HepG2 (cell line): ENCODE measurements around the gene C1QTNF5. TPM values are rescaled to one million over a fixed set of nuclear protein-coding genes. Genes with fewer than 3 reads are reported as not detected.

ENCODE experiments used
- ATAC-seq: fragments of 200-7000 bp; cut with Tn5 transposase; 3 replicates; pipeline ENCODE4 v1.9.1; 2020; ENCODE audit warnings: mild to moderate bottlenecking, moderate library complexity
- BruUV-seq: library from RNA; stranded (reverse); fragments of 400-500 nt; replicated peaks from 2 replicates; lab custom pipeline; 2021; lab: Mats Ljungman, UMichigan
- CTCF ChIA-PET: fragments of 300-600 bp; formaldehyde crosslinking; extraction: SDS; loops from one replicate; lab custom pipeline; 2021; ENCODE audit warnings: low total read pairs, inconsistent platforms, low intra/inter-chr PET ratio; lab: Yijun Ruan, JAX
- POLR2A ChIA-PET: fragments of 350-600 bp; sonication (Branson Sonifier 250); formaldehyde crosslinking; loops from one replicate; lab custom pipeline; 2020; ENCODE audit warnings: antibody characterized with exemption, inconsistent platforms; lab: Yijun Ruan, JAX
- DNase-seq: peaks from one replicate; pipeline ENCODE4 v3.0.0-alpha.2; 2015; ENCODE audit warnings: low spot score
- FAIRE-seq: peaks from 3 replicates; lab custom pipeline; 2011; peaks lifted over from hg19 to GRCh38; lab: Jason Lieb, UNC
- H2AFZ ChIP-seq: one replicate; pipeline ENCODE4 v1.6.1; 2011; ENCODE audit warnings: low read length, inconsistent platforms
- H3K27ac ChIP-seq: fragments of 300-600 bp; 3 replicates; pipeline ENCODE4 v1.8.0; 2011; ENCODE audit warnings: mixed run types, mild to moderate bottlenecking, mixed read lengths, low read length, inconsistent platforms; ENCODE audit not compliant: insufficient read depth; ENCODE audit errors: extremely low read length
- H3K27me3 ChIP-seq, 2 experiments: fragments of 200-600 bp in 1 of 2; 2 replicates in 1 of 2; 3 replicates in 1 of 2; pipeline versions ENCODE4 v1.6.0 to v1.8.0; 2011; ENCODE audit warnings: low read length in 2 of 2, mild to moderate bottlenecking in 2 of 2, moderate library complexity in 2 of 2, inconsistent platforms in 1 of 2; ENCODE audit not compliant: insufficient read depth in 2 of 2, control insufficient read depth in 1 of 2
- H3K36me3 ChIP-seq, 2 experiments: fragments of 200-600 bp in 1 of 2; replicated peaks in 1 of 2; 2 replicates in 1 of 2; 3 replicates in 1 of 2; pipeline versions ENCODE4 v1.5.1 to v1.8.0; 2011; ENCODE audit warnings: low read length in 2 of 2, inconsistent platforms in 1 of 2; ENCODE audit not compliant: insufficient read depth in 2 of 2, control insufficient read depth in 1 of 2
- H3K4me1 ChIP-seq: 2 replicates; pipeline ENCODE4 v1.5.1; 2012; ENCODE audit warnings: low read length, inconsistent platforms; ENCODE audit not compliant: insufficient read depth
- H3K4me2 ChIP-seq: 2 replicates; pipeline ENCODE4 v1.6.0; 2011; ENCODE audit warnings: low read depth, low read length, inconsistent platforms
- H3K4me3 ChIP-seq, 3 experiments: fragments of 200-600 bp in 1 of 3; sonication (generic), shearing (Covaris generic) in 1 of 3; replicated peaks in 1 of 3; 2 replicates each; pipeline ENCODE4 v1.5.1; 2011 to 2016; ENCODE audit warnings: low read length in 3 of 3, inconsistent platforms in 2 of 3, low read depth in 2 of 3, mild to moderate bottlenecking in 2 of 3, control low read depth in 1 of 3, mixed read lengths in 1 of 3; ENCODE audit not compliant: insufficient read depth in 1 of 3
- H3K79me2 ChIP-seq: one replicate; pipeline ENCODE4 v1.6.1; 2011; ENCODE audit warnings: low read length, inconsistent platforms; ENCODE audit not compliant: insufficient read depth
- H3K9ac ChIP-seq: 2 replicates; pipeline ENCODE4 v1.6.0; 2011; ENCODE audit warnings: mild to moderate bottlenecking, low read depth, low read length, inconsistent platforms; ENCODE audit not compliant: insufficient read depth
- H3K9me3 ChIP-seq: 2 replicates; pipeline ENCODE4 v1.5.1; 2012; ENCODE audit warnings: mild to moderate bottlenecking, low read length
- H4K20me1 ChIP-seq: 2 replicates; pipeline ENCODE4 v1.6.0; 2011; ENCODE audit warnings: inconsistent platforms, mild to moderate bottlenecking, low read length, moderate library complexity; ENCODE audit not compliant: insufficient read depth
- HNF4G ChIP-seq, 2 experiments: sonication (generic) in 1 of 2; formaldehyde crosslinking in 1 of 2; IDR thresholded peaks; 2 replicates each; pipeline versions ENCODE4 v1.4.0 to v1.6.1; 2011 to 2020; ENCODE audit warnings: borderline replicate concordance in 2 of 2, low read depth in 2 of 2, mild to moderate bottlenecking in 2 of 2, low read length in 1 of 2, missing genetic modification reagents in 1 of 2, moderate library complexity in 1 of 2
- HNRNPL ChIP-seq: fragments of 200-400 bp; formaldehyde crosslinking; IDR thresholded peaks from 2 replicates; pipeline ENCODE4 v1.6.1; 2017; ENCODE audit warnings: mild to moderate bottlenecking, low read depth, low read length
- PCBP1 ChIP-seq: fragments of 200-400 bp; formaldehyde crosslinking; IDR thresholded peaks from 2 replicates; pipeline ENCODE4 v1.6.1; 2017; ENCODE audit warnings: mild to moderate bottlenecking, low read depth, low read length, borderline replicate concordance
- SMAD3 ChIP-seq: sonication (generic); formaldehyde crosslinking; IDR thresholded peaks from 2 replicates; pipeline ENCODE4 v1.4.0; 2020; ENCODE audit warnings: missing genetic modification reagents
- SP4 ChIP-seq: sonication (generic); formaldehyde crosslinking; IDR thresholded peaks from 2 replicates; pipeline ENCODE4 v1.8.1; 2023; ENCODE audit warnings: mild to moderate bottlenecking, missing genetic modification reagents
- TFAP4 ChIP-seq: sonication (generic); IDR thresholded peaks from 2 replicates; pipeline ENCODE4 v1.6.1; 2016; ENCODE audit warnings: low read depth, borderline replicate concordance
- ZBTB38 ChIP-seq: sonication (generic); formaldehyde crosslinking; IDR thresholded peaks from 2 replicates; pipeline ENCODE4 v1.5.1; 2020; ENCODE audit warnings: mild to moderate bottlenecking, missing genetic modification reagents
- ZMAT5 ChIP-seq: sonication (generic); formaldehyde crosslinking; IDR thresholded peaks from 2 replicates; pipeline ENCODE4 v1.5.0; 2020; ENCODE audit warnings: mild to moderate bottlenecking, low read depth, missing genetic modification reagents, borderline replicate concordance
- ZNF142 ChIP-seq: sonication (generic); formaldehyde crosslinking; IDR thresholded peaks from 2 replicates; pipeline ENCODE4 v1.4.0; 2020; ENCODE audit warnings: missing genetic modification reagents
- ZNF263 ChIP-seq: sonication (generic); formaldehyde crosslinking; IDR thresholded peaks from 2 replicates; pipeline ENCODE4 v1.4.0; 2020; ENCODE audit warnings: missing genetic modification reagents
- ZNF350 ChIP-seq: sonication (generic); formaldehyde crosslinking; IDR thresholded peaks from 2 replicates; pipeline ENCODE4 v1.4.0; 2020; ENCODE audit warnings: mild to moderate bottlenecking, low read depth, missing genetic modification reagents, borderline replicate concordance
- ZNF598 ChIP-seq: sonication (generic); formaldehyde crosslinking; IDR thresholded peaks from 2 replicates; pipeline ENCODE4 v1.5.1; 2020; ENCODE audit warnings: mild to moderate bottlenecking, missing genetic modification reagents, borderline replicate concordance
- ZNF605 ChIP-seq: sonication (generic); formaldehyde crosslinking; IDR thresholded peaks from 2 replicates; pipeline ENCODE4 v1.8.0; 2022; ENCODE audit warnings: mild to moderate bottlenecking, missing genetic modification reagents
- ZNF660 ChIP-seq: sonication (generic); formaldehyde crosslinking; IDR thresholded peaks from 2 replicates; pipeline ENCODE4 v1.5.1; 2020; ENCODE audit warnings: mild to moderate bottlenecking, low read depth, missing genetic modification reagents, borderline replicate concordance
- ZNF777 ChIP-seq: sonication (generic); formaldehyde crosslinking; IDR thresholded peaks from 2 replicates; pipeline ENCODE4 v1.4.0; 2020; ENCODE audit warnings: missing genetic modification reagents
- WGBS: methylation state at CpG from one replicate; pipeline ENCODE4 v1.1.6; 2017; ENCODE audit warnings: low lambda C conversion rate; 5-methylcytosine and 5-hydroxymethylcytosine counted together
- in situ Hi-C: cut with HindIII; loops from 2 replicates; pipeline ENCODE4 v1.10.0; 2017; ENCODE audit warnings: low pct_unique_long_range_greater_than_20kb; ENCODE audit not compliant: extremely low pct_ligation_motif_present
- intact Hi-C: fragments of 100-400 bp; cut with micrococcal nuclease; formaldehyde crosslinking; loops from one replicate; pipeline ENCODE4 v1.10.0; 2022; ENCODE audit not compliant: unreplicated experiment
- polyA plus RNA-seq, 8 experiments: library from polyadenylated mRNA; depleted of rRNA in 3 of 8; stranded (reverse) in 7 of 8; unstranded in 1 of 8; fragments of >200 nt; fragmentation: Illumina TruSeq in 4 of 8; extraction: Trizol in 4 of 8; gene quantifications; 2 replicates each; pipeline versions ENCODE4 v1.2.1 to v1.2.3, GENCODE V29; 2011 to 2016; ENCODE audit warnings: low read depth in 4 of 8, missing spikeins in 1 of 8, mixed read lengths in 1 of 8; ENCODE audit not compliant: insufficient read depth in 1 of 8
- total RNA-seq, 5 experiments: library from RNA; depleted of rRNA; stranded (reverse); fragments of >200 nt; fragmentation: Illumina TruSeq; extraction: Trizol; gene quantifications; 2 replicates each; pipeline ENCODE4 v1.2.3, GENCODE V29; 2016; ENCODE audit warnings: low read depth in 1 of 5

C1QTNF5 gene
- total and polyA plus RNA-seq, 2 of the 13 experiments (the other 11 are each of a cell fraction or from before 2014, with no cell fraction given), result 0.86 to 1.2 TPM

DNA sequence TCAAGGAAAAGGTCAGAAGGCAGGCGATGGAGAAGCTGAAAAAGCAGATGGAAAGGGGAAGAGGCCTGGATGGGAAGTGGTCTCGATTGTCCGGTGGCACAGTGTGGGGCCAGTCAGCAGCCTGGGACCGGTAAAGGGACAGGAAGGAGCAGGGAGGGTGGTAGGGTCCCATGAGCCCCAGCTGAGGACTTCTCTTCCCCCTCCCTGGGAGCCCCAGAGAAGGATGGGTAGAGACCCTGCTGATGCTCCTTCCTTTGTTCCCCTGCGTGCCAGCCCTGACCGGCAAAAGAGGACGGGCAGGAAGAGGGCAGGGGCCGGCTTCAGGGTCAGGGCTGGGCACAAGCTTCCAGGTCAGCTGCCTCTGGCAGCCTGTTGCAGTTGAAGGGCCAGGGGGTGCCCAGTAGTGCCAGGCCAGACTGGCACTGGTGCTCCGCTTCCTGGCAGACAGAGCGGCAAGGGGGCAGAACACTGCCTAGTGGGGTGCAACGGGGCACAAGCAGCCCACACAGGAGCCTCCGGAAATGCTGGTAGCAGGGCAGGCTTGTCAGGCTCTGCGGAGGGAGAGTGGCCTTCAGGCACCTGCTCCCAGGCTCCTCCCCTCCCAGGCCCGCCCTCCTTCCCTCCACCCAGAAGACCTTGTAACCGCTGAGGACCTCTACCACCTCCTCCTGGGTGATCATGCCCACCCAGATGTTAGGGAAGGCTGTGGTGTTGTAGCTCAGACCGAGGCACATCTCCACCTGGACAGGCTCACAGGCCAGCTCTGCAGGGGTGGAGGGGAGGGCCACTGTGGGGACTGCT, 739 bp upstream of the C1QTNF5 start:
- Histone ChIP-seq H3K36me3 (peaks cover 5 to 8% of the 10 kb centered on the region in 2 experiments; a peak in 4 of 5 replicates), H2AFZ (no peak overlapping the region), H3K4me1 (peaks cover 38% of the 10 kb centered on the region), H4K20me1 (peaks cover 4% of the 10 kb centered on the region; the same call in 1 of the 2 replicates), H3K27me3 (peaks cover 2 to 56% of the 10 kb centered on the region in 2 experiments; a peak in 4 of 5 replicates), H3K9ac (no peak overlapping the region), H3K9me3 (no peaks in the 10 kb centered on the region), H3K4me2 (peak overlapping the region; percentile 84), H3K79me2 (peaks cover 5% of the 10 kb centered on the region), H3K4me3 (peak overlapping the region in 2 of 3 experiments; percentile 57 to 79; a peak in 2 of 6 replicates), H3K27ac (no peak overlapping the region)
- intact Hi-C loops (no loop called here), in situ Hi-C loops (no loop called here)
- CTCF ChIA-PET, result interaction anchor here (1.6 kb wide), 1 partner anchor 32 kb away, joined by 12 read pairs; no protein-coding TSS in a partner anchor
- POLR2A ChIA-PET, result interaction anchor here (0.7 to 3.2 kb wide), 5 partner anchors 28 to 220 kb away, joined by 3 to 31 read pairs (median 5); partner anchors contain the start of genes HINFP and USP2
- ATAC-seq (peak; percentile 14), FAIRE-seq (no peak), DNase-seq (no peak)
- BruUV-seq, result no TSS peak
- 29% methylated on average over 8 of the region's 16 CpGs for WGBS
- TF ChIP-seq ZNF598 (CRISPR knock-in tag) (no peak), ZBTB38 (CRISPR knock-in tag) (no peak), HNF4G (IDR thresholded peaks at IDR 0.05; ENCODE audit: borderline replicate concordance, low read depth, low read length) (no peak), HNF4G (CRISPR knock-in tag; IDR thresholded peaks at IDR 0.05; ENCODE audit: borderline replicate concordance, low read depth) (no peak), SMAD3 (CRISPR knock-in tag) (no peak), SP4 (CRISPR knock-in tag) (no peak), ZNF350 (0 out of 2 replicates have a peak, but pooled peaks have one; percentile 38), ZMAT5 (CRISPR knock-in tag) (no peak), PCBP1 (0 out of 2 replicates have a peak, but pooled peaks have one; percentile 44), ZNF263 (CRISPR knock-in tag) (0 out of 2 replicates have a peak, but pooled peaks have one; percentile 19), ZNF142 (CRISPR knock-in tag) (no peak), ZNF605 (no peak), ZNF660 (CRISPR knock-in tag) (no peak), HNRNPL (peak; percentile 93), ZNF777 (CRISPR knock-in tag) (no peak), TFAP4 (no peak)
